K562 (cell line): Measurements from ENCODE around the gene ZNF785. TPM values are rescaled to one million over a fixed set of nuclear protein-coding genes. Genes with fewer than 3 reads are reported as not detected.
A peak's percentile ranks its signal among the peaks of the same experiment; 100 is the strongest.
"Not testable (repeated sequence)": the region's sequence is repeated elsewhere in the genome, so short reads cannot be mapped to it uniquely, and the experiment has no call there.

Experiments
- ATAC-seq: fragments of 200-7000 bp; cut with Tn5 transposase; 3 replicates; pipeline ENCODE4 v1.9.1; 2020; ENCODE audit warnings: moderate library complexity
- BruUV-seq: library from RNA; stranded (reverse); fragments of 400-500 nt; replicated peaks from 2 replicates; lab custom pipeline; 2021; lab: Mats Ljungman, UMichigan
- CTCF ChIA-PET: fragments of 300-600 bp; formaldehyde crosslinking; extraction: SDS; loops from one replicate; lab custom pipeline; 2021; ENCODE audit warnings: low intra/inter-chr PET ratio; lab: Yijun Ruan, JAX
- POLR2A ChIA-PET: fragments of 300-600, 350-650 bp; sonication (Branson Sonifier 250); formaldehyde crosslinking; extraction: SDS; loops from one replicate; lab custom pipeline; 2021; ENCODE audit warnings: antibody characterized with exemption, inconsistent platforms; lab: Yijun Ruan, JAX
- DNase-seq, 4 experiments: peaks; one replicate each; pipeline versions ENCODE4 v3.0.0 to v3.0.0-alpha.2; 2011 to 2018; ENCODE audit warnings: low spot score in 3 of 4, mixed read lengths in 3 of 4; ENCODE audit errors: extremely low read depth in 1 of 4
- FAIRE-seq: peaks from 2 replicates; lab custom pipeline; 2011; peaks lifted over from hg19 to GRCh38; lab: Jason Lieb, UNC
- H2AFZ ChIP-seq: 2 replicates; pipeline ENCODE4 v1.6.0; 2011; ENCODE audit warnings: low read depth, low read length, control low read depth, inconsistent platforms
- H3K27ac ChIP-seq: fragments of 200-600 bp; 3 replicates; pipeline ENCODE4 v1.8.0; 2011; ENCODE audit warnings: low read depth, mild to moderate bottlenecking, control low read depth, inconsistent platforms, low read length, moderate library complexity, mixed read lengths; ENCODE audit errors: extremely low read depth
- H3K27me3 ChIP-seq, 2 experiments: fragments of 300-600 bp in 1 of 2; 2 replicates in 1 of 2; 3 replicates in 1 of 2; pipeline versions ENCODE4 v1.6.0 to v1.8.0; 2011; ENCODE audit warnings: inconsistent platforms in 2 of 2, low read length in 2 of 2, mild to moderate bottlenecking in 1 of 2, mixed read lengths in 1 of 2, moderate library complexity in 1 of 2; ENCODE audit not compliant: control insufficient read depth in 2 of 2, insufficient read depth in 2 of 2
- H3K36me3 ChIP-seq: fragments of 300-600 bp; 3 replicates; pipeline ENCODE4 v1.8.0; 2011; ENCODE audit warnings: mild to moderate bottlenecking, low read length, inconsistent platforms; ENCODE audit not compliant: control insufficient read depth, insufficient read depth
- H3K4me1 ChIP-seq, 2 experiments: fragments of 200-600 bp in 1 of 2; replicated peaks in 1 of 2; 2 replicates in 1 of 2; 3 replicates in 1 of 2; pipeline versions ENCODE4 v1.5.1 to v1.8.0; 2011; ENCODE audit warnings: inconsistent platforms in 2 of 2, low read length in 2 of 2, mild to moderate bottlenecking in 1 of 2, mixed read lengths in 1 of 2, moderate library complexity in 1 of 2; ENCODE audit not compliant: control insufficient read depth in 2 of 2, insufficient read depth in 2 of 2
- H3K4me2 ChIP-seq: 2 replicates; pipeline ENCODE4 v1.6.1; 2011; ENCODE audit warnings: low read length, control low read depth, inconsistent platforms, mixed read lengths; ENCODE audit not compliant: insufficient read depth
- H3K4me3 ChIP-seq: fragments of 200-600 bp; sonication (generic), shearing (Covaris generic); 2 replicates; pipeline ENCODE4 v1.5.1; 2016; ENCODE audit warnings: control low read depth, inconsistent platforms
- H3K79me2 ChIP-seq: fragments of 200-600 bp; 3 replicates; pipeline ENCODE4 v1.8.0; 2011; ENCODE audit warnings: low read length, inconsistent platforms; ENCODE audit not compliant: control insufficient read depth, insufficient read depth
- H3K9ac ChIP-seq, 2 experiments: 2 replicates each; pipeline versions ENCODE4 v1.6.0 to v1.6.1; 2011; ENCODE audit warnings: low read depth in 2 of 2, low read length in 2 of 2, control low read depth in 1 of 2, inconsistent platforms in 1 of 2, mild to moderate bottlenecking in 1 of 2, mixed read lengths in 1 of 2; ENCODE audit not compliant: insufficient read depth in 1 of 2
- H3K9me1 ChIP-seq: one replicate; pipeline ENCODE4 v1.6.0; 2011; ENCODE audit warnings: inconsistent platforms, mild to moderate bottlenecking, low read length, moderate library complexity; ENCODE audit not compliant: control insufficient read depth, insufficient read depth
- H3K9me3 ChIP-seq: replicated peaks from 2 replicates; pipeline ENCODE4 v1.5.1; 2011; ENCODE audit warnings: low read depth, low read length, inconsistent platforms; ENCODE audit not compliant: control insufficient read depth, insufficient read depth
- H4K20me1 ChIP-seq: replicated peaks from 2 replicates; pipeline ENCODE4 v1.6.1; 2011; ENCODE audit warnings: low read length, inconsistent platforms, mixed read lengths; ENCODE audit not compliant: control insufficient read depth, insufficient read depth
- SOX6 ChIP-seq: fragments of 450-650 bp; IDR thresholded peaks from 2 replicates; pipeline ENCODE4 v1.6.1; 2014; ENCODE audit warnings: mild to moderate bottlenecking
- WGBS: fragments of 100-300 bp; shearing (Covaris generic); methylation state at CpG from one replicate; pipeline ENCODE4 v1.1.6; 2016; ENCODE audit warnings: low coverage, mixed read lengths; ENCODE audit not compliant: insufficient coverage; ENCODE audit errors: missing lambda C conversion rate; 5-methylcytosine and 5-hydroxymethylcytosine counted together
- in situ Hi-C: fragments of 300-500 bp; cut with MboI; formaldehyde crosslinking; loops from 4 replicates; pipeline ENCODE4 v1.15.0; 2018; ENCODE audit warnings: inconsistent platforms, mixed read lengths
- intact Hi-C: fragments of 100-400 bp; cut with micrococcal nuclease; formaldehyde crosslinking; loops from 2 replicates; pipeline ENCODE4 v1.14.2; 2022
- polyA plus RNA-seq, 8 experiments: library from polyadenylated mRNA; depleted of rRNA in 4 of 8; stranded (reverse) in 5 of 8; unstranded in 3 of 8; fragments of >200 nt; fragmentation: Nextera tagmentation in 2 of 8; fragmentation: Illumina TruSeq in 1 of 8; extraction: Ambion mirVana in 2 of 8; extraction: Trizol in 1 of 8; gene quantifications; 2 replicates each; pipeline versions ENCODE4 v1.2.1 to v1.2.3, GENCODE V29; 2011 to 2014; ENCODE audit warnings: inconsistent platforms in 1 of 8, missing spikeins in 1 of 8
- total RNA-seq, 7 experiments: library from RNA; depleted of rRNA in 6 of 7; stranded (reverse); fragments of >200 nt in 6 of 7; fragmentation: Illumina TruSeq in 2 of 7; extraction: Trizol in 2 of 7; gene quantifications; 2 replicates each; pipeline versions ENCODE4 v1.2.1 to v1.2.3, GENCODE V29; 2011 to 2021; ENCODE audit warnings: low replicate concordance in 1 of 7
- TF ChIP-seq, protein P1 (sequence below): fragments of 450-650 bp; IDR thresholded peaks from 2 replicates; pipeline ENCODE4 v1.6.1; 2018; ENCODE audit warnings: mild to moderate bottlenecking, low read depth; ENCODE audit not compliant: partially characterized antibody

The ZNF785 gene
- total and polyA plus RNA-seq, 9 of the 15 experiments (the other 6 are each of a cell fraction or from before 2014, with no cell fraction given), result 0.64 to 11.0 (median 6.4) TPM

DNA sequence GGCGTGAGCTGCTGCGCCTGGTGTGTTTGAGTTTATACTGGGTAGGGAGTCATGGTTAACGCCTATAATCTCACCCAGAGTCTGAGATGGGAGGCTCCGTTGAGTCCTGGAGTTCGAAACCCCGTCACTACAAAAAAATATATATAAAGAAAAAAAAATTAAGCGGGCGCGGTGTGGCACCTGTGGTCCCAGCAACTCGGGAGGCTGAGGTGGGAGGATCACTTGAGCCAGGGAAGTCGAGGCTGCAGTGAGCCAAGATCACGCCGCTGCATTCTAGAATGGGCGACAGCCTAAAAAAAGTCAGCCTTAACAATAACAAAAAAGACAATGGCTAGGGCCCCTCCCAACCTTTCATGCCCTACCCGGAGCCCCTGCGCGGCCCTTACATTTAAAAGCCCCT lies 48.0 kb upstream of the ZNF785 start:
- peak overlapping the region; percentile 89 for H2AFZ ChIP-seq
- H3K79me2 ChIP-seq, result peaks cover 24% of the 10 kb centered on the region
- intact Hi-C loops (no loop called here), in situ Hi-C loops (loop anchor here (25.0 kb wide), 2 partner anchors 421 to 1171 kb away; partner anchors contain the start of genes BOLA2, SLX1B and SULT1A4)
- peak overlapping the region; percentile 93 for H3K27ac ChIP-seq
- ChIA-PET CTCF (no interaction called here), POLR2A (interaction anchor here (0.6 to 1.4 kb wide), 3 partner anchors 23 to 496 kb away, joined by 3 read pairs; partner anchors contain the start of genes DCTPP1 and ZNF689)
- TF ChIP-seq, protein P1, sequence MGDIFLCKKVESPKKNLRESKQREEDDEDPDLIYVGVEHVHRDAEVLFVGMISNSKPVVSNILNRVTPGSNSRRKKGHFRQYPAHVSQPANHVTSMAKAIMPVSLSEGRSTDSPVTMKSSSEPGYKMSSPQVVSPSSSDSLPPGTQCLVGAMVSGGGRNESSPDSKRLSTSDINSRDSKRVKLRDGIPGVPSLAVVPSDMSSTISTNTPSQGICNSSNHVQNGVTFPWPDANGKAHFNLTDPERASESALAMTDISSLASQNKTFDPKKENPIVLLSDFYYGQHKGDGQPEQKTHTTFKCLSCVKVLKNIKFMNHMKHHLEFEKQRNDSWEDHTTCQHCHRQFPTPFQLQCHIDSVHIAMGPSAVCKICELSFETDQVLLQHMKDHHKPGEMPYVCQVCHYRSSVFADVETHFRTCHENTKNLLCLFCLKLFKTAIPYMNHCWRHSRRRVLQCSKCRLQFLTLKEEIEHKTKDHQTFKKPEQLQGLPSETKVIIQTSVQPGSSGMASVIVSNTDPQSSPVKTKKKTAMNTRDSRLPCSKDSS, result no peak
- TF ChIP-seq SOX6, result 0 out of 2 replicates have a peak, but pooled peaks have one; percentile 3
- DNase-seq (no peak), ATAC-seq (no peak), FAIRE-seq (no peak)
- H3K27me3 ChIP-seq, result no peaks in the 10 kb centered on the region
- no peaks in the 10 kb centered on the region for H3K36me3 ChIP-seq
- no peaks in the 10 kb centered on the region for H3K9me3 ChIP-seq
- 38% methylated on average over 17 of the region's 17 CpGs for WGBS
- peak overlapping the region; percentile 91 for H3K4me2 ChIP-seq
- peak overlapping the region; percentile 65 for H3K4me3 ChIP-seq
- peaks cover 1 to 18% of the 10 kb centered on the region in 2 experiments; a peak in 3 of 5 replicates for H3K4me1 ChIP-seq
- peak overlapping the region; percentile 92 to 94 for H3K9ac ChIP-seq
- H4K20me1 ChIP-seq, result no peaks in the 10 kb centered on the region
- TSS peak; percentile 83 for BruUV-seq
- H3K9me1 ChIP-seq, result no peaks in the 10 kb centered on the region

DNA sequence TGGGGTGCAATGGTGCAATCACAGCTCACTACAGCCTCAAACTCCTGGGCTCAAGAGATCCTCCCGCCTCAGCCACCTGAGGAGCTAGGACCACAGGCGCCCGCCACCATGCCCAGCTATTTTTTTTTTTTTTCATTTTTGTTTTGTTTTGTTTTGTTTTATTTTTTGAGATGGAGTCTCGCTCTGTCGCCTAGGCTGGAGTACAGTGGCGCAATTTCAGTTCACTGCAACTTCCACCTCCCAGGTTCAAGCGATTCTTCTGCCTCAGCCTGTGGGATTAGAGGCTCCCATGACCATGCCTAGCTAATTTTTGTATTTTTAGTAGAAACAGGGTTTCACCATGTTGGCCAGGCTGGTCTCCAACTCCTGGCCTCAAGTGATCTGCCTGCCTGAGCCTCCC lies 47.0 kb upstream of the ZNF785 start:
- H3K27ac ChIP-seq, H3K36me3 ChIP-seq, H3K9me3 ChIP-seq, H3K27me3 ChIP-seq, H3K9me1 ChIP-seq, H3K4me2 ChIP-seq, CTCF ChIA-PET, FAIRE-seq, DNase-seq, BruUV-seq, intact Hi-C loops, ATAC-seq, H2AFZ ChIP-seq, H3K9ac ChIP-seq, H4K20me1 ChIP-seq, H3K4me3 ChIP-seq: not testable (repeated sequence)
- H3K4me1 ChIP-seq, result peaks cover 4 to 18% of the 10 kb centered on the region in 2 experiments; a peak in 3 of 5 replicates
- in situ Hi-C loops, result loop anchor here (25.0 kb wide), 2 partner anchors 420 to 1170 kb away; partner anchors contain the start of genes BOLA2, SLX1B and SULT1A4
- H3K79me2 ChIP-seq, result peaks cover 24% of the 10 kb centered on the region
- WGBS, result 100% methylated on average over 6 of the region's 7 CpGs
- POLR2A ChIA-PET, result interaction anchor here (0.6 kb wide), 1 partner anchor 666 kb away, joined by 3 read pairs; no protein-coding TSS in a partner anchor
